Karpas-422 (cell line): ENCODE results near the gene FHL2. TPM values are rescaled to one million over a fixed set of nuclear protein-coding genes. Genes with fewer than 3 reads are reported as not detected.

Experiments used
- DNase-seq: peaks from one replicate; pipeline ENCODE4 v3.0.0-alpha.2; 2015
- H2AFZ ChIP-seq: fragments of 200-600 bp; sonication (generic); 2 replicates; pipeline ENCODE4 v1.6.1; 2014; ENCODE audit warnings: antibody characterized with exemption, low read length, mixed read lengths
- H3K27ac ChIP-seq: fragments of 200-600 bp; sonication (generic); 2 replicates; pipeline ENCODE4 v1.5.1; 2014; ENCODE audit warnings: mild to moderate bottlenecking, low read length, moderate library complexity
- H3K27me3 ChIP-seq: fragments of 200-600 bp; sonication (generic); 2 replicates; pipeline ENCODE4 v1.6.1; 2014; ENCODE audit warnings: low read length, mixed read lengths
- H3K36me3 ChIP-seq: fragments of 200-600 bp; sonication (generic); 2 replicates; pipeline ENCODE4 v1.6.1; 2014; ENCODE audit warnings: low read length, mixed read lengths; ENCODE audit not compliant: insufficient read depth
- H3K4me1 ChIP-seq: fragments of 200-600 bp; sonication (generic); 2 replicates; pipeline ENCODE4 v1.6.1; 2014; ENCODE audit warnings: mild to moderate bottlenecking, low read length, mixed read lengths
- H3K4me2 ChIP-seq: fragments of 200-600 bp; sonication (generic); 2 replicates; pipeline ENCODE4 v1.6.1; 2014; ENCODE audit warnings: low read length, low read depth, mild to moderate bottlenecking; ENCODE audit not compliant: poor library complexity, severe bottlenecking
- H3K4me3 ChIP-seq: fragments of 200-600 bp; sonication (generic); 2 replicates; pipeline ENCODE4 v1.5.1; 2014; ENCODE audit warnings: mild to moderate bottlenecking, antibody characterized with exemption, low read length, mixed read lengths
- H3K79me2 ChIP-seq: fragments of 200-600 bp; sonication (generic); 2 replicates; pipeline ENCODE4 v1.6.1; 2014; ENCODE audit warnings: mild to moderate bottlenecking, low read length, mixed read lengths
- H3K9ac ChIP-seq: fragments of 200-600 bp; sonication (generic); 2 replicates; pipeline ENCODE4 v1.6.0; 2014; ENCODE audit warnings: low read length
- H3K9me2 ChIP-seq: fragments of 200-600 bp; sonication (generic), shearing (Covaris generic); replicated peaks from 2 replicates; pipeline ENCODE4 v1.6.0; 2014; ENCODE audit warnings: mild to moderate bottlenecking, low read length, moderate library complexity; ENCODE audit not compliant: insufficient read depth
- H3K9me3 ChIP-seq: fragments of 300-700, 200-600 bp; sonication (generic); 2 replicates; pipeline ENCODE4 v1.6.1; 2014; ENCODE audit warnings: low read length, mixed read lengths
- H4K20me1 ChIP-seq: fragments of 200-600 bp; sonication (generic); 2 replicates; pipeline ENCODE4 v1.6.1; 2014; ENCODE audit warnings: mild to moderate bottlenecking, antibody characterized with exemption, low read length, low read depth; ENCODE audit not compliant: insufficient read depth
- total RNA-seq: library from RNA; depleted of rRNA; stranded (reverse); fragments of >200 nt; shearing (Covaris generic); gene quantifications from 2 replicates; pipeline ENCODE4 v1.2.3, GENCODE V29; 2014; ENCODE audit warnings: low replicate concordance

The FHL2 gene
- total RNA-seq, 1 experiment from 2014 or later = 0.26 TPM

DNA sequence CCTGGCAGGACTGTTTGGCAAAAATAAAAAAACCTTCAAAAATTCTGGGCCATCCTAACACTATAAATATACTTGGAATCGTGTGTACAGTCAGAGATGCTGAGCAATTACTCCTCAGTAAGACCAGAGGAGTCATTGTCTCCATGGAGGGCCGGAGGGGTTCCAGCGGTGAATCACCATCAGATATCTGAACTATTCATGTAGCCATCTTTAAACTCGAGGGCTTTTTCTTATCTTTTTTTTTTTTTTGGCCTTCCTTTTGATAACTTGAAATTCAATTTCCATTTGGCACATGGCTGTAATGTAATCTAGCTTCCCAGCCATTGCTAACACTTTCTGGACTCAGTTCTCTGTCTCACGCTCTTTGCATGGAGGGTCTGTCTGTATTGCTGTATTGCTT, 7.4 kb upstream of the FHL2 start:
- Histone ChIP-seq H3K4me2 (no peak overlapping the region), H4K20me1 (no peaks in the 10 kb centered on the region), H3K27ac (no peak overlapping the region), H3K9ac (no peak overlapping the region), H3K4me1 (no peaks in the 10 kb centered on the region; the same call in 1 of the 2 replicates), H3K36me3 (no peaks in the 10 kb centered on the region), H2AFZ (no peak overlapping the region), H3K9me3 (no peaks in the 10 kb centered on the region), H3K79me2 (no peaks in the 10 kb centered on the region), H3K9me2 (no peaks in the 10 kb centered on the region), H3K4me3 (no peak overlapping the region), H3K27me3 (no peaks in the 10 kb centered on the region)
- DNase-seq = no peak

- Histone ChIP-seq H3K4me3 (no peak overlapping the region), H3K9me2 (no peaks in the 10 kb centered on the region), H2AFZ (no peak overlapping the region), H3K9ac (no peak overlapping the region), H4K20me1 (no peaks in the 10 kb centered on the region), H3K79me2 (no peaks in the 10 kb centered on the region), H3K27me3 (no peaks in the 10 kb centered on the region), H3K36me3 (no peaks in the 10 kb centered on the region), H3K4me1 (no peaks in the 10 kb centered on the region), H3K27ac (no peak overlapping the region), H3K4me2 (no peak overlapping the region), H3K9me3 (no peaks in the 10 kb centered on the region)
- no peak for DNase-seq
Observed at GRCh38 chr2:105405291-105405690, 6.4 kb upstream of the FHL2 start.

DNA sequence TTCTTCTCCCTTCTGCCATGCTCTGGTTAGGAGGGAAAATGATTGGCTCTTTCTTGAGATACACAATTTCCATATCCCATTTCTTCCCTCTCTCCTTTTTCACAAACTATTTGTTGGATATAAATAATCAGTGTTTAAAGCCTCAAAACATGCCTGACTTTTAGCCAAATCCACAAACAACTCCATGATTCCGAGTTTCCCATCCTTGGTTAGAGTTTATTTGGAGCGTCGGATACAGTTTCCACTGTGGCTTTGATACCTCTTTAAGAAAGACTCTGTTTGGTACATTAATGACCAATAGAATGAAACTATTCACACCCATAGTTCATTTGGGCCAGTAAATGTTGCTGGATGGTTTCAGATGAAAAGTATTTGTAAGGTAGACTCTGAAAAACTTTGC, 5.9 kb upstream of the FHL2 start:
- Histone ChIP-seq H3K4me3 (no peak overlapping the region), H3K4me2 (no peak overlapping the region), H3K27me3 (no peaks in the 10 kb centered on the region), H3K9me2 (no peaks in the 10 kb centered on the region), H3K9ac (no peak overlapping the region), H3K27ac (no peak overlapping the region), H3K79me2 (no peaks in the 10 kb centered on the region), H3K4me1 (no peaks in the 10 kb centered on the region), H3K9me3 (no peaks in the 10 kb centered on the region), H3K36me3 (no peaks in the 10 kb centered on the region), H4K20me1 (no peaks in the 10 kb centered on the region), H2AFZ (no peak overlapping the region)
- DNase-seq = no peak

- H2AFZ ChIP-seq = no peak overlapping the region
Observed at GRCh38 chr2:105403783-105404698, 5.2 kb upstream of the FHL2 start.

GRCh38 chr2:105403241-105403782, 4.5 kb upstream of the FHL2 start:
- Histone ChIP-seq H3K79me2 (no peaks in the 10 kb centered on the region), H2AFZ (no peak overlapping the region), H4K20me1 (no peaks in the 10 kb centered on the region), H3K4me1 (no peaks in the 10 kb centered on the region), H3K4me3 (no peak overlapping the region), H3K27me3 (no peaks in the 10 kb centered on the region), H3K9ac (no peak overlapping the region), H3K4me2 (no peak overlapping the region), H3K9me3 (no peaks in the 10 kb centered on the region), H3K9me2 (no peaks in the 10 kb centered on the region), H3K36me3 (no peaks in the 10 kb centered on the region), H3K27ac (no peak overlapping the region)
- no peak for DNase-seq

More at GRCh38 chr2:105403783-105404698, 5.2 kb upstream of the FHL2 start:
- no peak overlapping the region for H3K4me3 ChIP-seq
- H3K9me3 ChIP-seq = no peaks in the 10 kb centered on the region
- no peaks in the 10 kb centered on the region for H4K20me1 ChIP-seq
- H3K36me3 ChIP-seq = no peaks in the 10 kb centered on the region
- H3K9me2 ChIP-seq = no peaks in the 10 kb centered on the region
- H3K4me2 ChIP-seq = no peak overlapping the region
- H3K79me2 ChIP-seq = no peaks in the 10 kb centered on the region
- H3K27ac ChIP-seq = no peak overlapping the region
- DNase-seq = no peak
- no peaks in the 10 kb centered on the region for H3K27me3 ChIP-seq
- no peaks in the 10 kb centered on the region for H3K4me1 ChIP-seq
- no peak overlapping the region for H3K9ac ChIP-seq

GRCh38 chr2:105402809-105403208, 4.0 kb upstream of the FHL2 start:
- Histone ChIP-seq H3K9ac (no peak overlapping the region), H3K27me3 (no peaks in the 10 kb centered on the region), H3K9me3 (no peaks in the 10 kb centered on the region), H3K36me3 (no peaks in the 10 kb centered on the region), H3K4me1 (no peaks in the 10 kb centered on the region), H3K27ac (no peak overlapping the region), H2AFZ (no peak overlapping the region), H3K4me3 (no peak overlapping the region), H3K4me2 (no peak overlapping the region), H3K9me2 (no peaks in the 10 kb centered on the region), H3K79me2 (no peaks in the 10 kb centered on the region), H4K20me1 (no peaks in the 10 kb centered on the region)
- DNase-seq = no peak

- H3K79me2 ChIP-seq = no peaks in the 10 kb centered on the region
- H3K4me2 ChIP-seq = no peak overlapping the region
- DNase-seq = no peak
- H3K4me3 ChIP-seq = no peak overlapping the region
- no peaks in the 10 kb centered on the region for H3K9me2 ChIP-seq
- H3K9me3 ChIP-seq = no peaks in the 10 kb centered on the region
- no peaks in the 10 kb centered on the region for H3K27me3 ChIP-seq
- H4K20me1 ChIP-seq = no peaks in the 10 kb centered on the region
- H3K9ac ChIP-seq = no peak overlapping the region
- H3K27ac ChIP-seq = no peak overlapping the region
- no peaks in the 10 kb centered on the region for H3K4me1 ChIP-seq
- no peaks in the 10 kb centered on the region for H3K36me3 ChIP-seq
- H2AFZ ChIP-seq = no peak overlapping the region
Observed at GRCh38 chr2:105401867-105402266, 3.0 kb upstream of the FHL2 start.

GRCh38 chr2:105400138-105400540, 1.3 kb upstream of the FHL2 start:
- H3K9me3 ChIP-seq = no peaks in the 10 kb centered on the region
- no peak for DNase-seq
- no peak overlapping the region for H2AFZ ChIP-seq

More at GRCh38 chr2:105400138-105400540, 1.3 kb upstream of the FHL2 start:
- Histone ChIP-seq H3K4me1 (no peaks in the 10 kb centered on the region), H3K27me3 (no peaks in the 10 kb centered on the region), H3K79me2 (no peaks in the 10 kb centered on the region), H3K9ac (no peak overlapping the region), H3K36me3 (no peaks in the 10 kb centered on the region), H3K27ac (no peak overlapping the region), H3K4me3 (no peak overlapping the region), H3K9me2 (no peaks in the 10 kb centered on the region), H3K4me2 (no peak overlapping the region), H4K20me1 (no peaks in the 10 kb centered on the region)
